Activated B cell treated with CpG ODN at 0.5 μM for 24 hours (primary cell): ENCODE data around the gene NMNAT3. TPM values are rescaled to one million over a fixed set of nuclear protein-coding genes. Genes with fewer than 3 reads are reported as not detected.

Experiments used
- ATAC-seq: fragments of 200-7000 bp; cut with Tn5 transposase; one replicate; pipeline ENCODE4 v1.10.0; 2021; ENCODE audit warnings: low read depth, mild to moderate bottlenecking, moderate library complexity
- CTCF ChIA-PET: fragments of 350-600 bp; sonication (Branson Sonifier 250); formaldehyde crosslinking; loops from one replicate; lab custom pipeline; 2021; ENCODE audit warnings: antibody characterized with exemption; lab: Charles Lee
- POLR2A ChIA-PET: fragments of 350-600 bp; sonication (Branson Sonifier 250); formaldehyde crosslinking; loops from one replicate; lab custom pipeline; 2021; ENCODE audit warnings: antibody characterized with exemption; lab: Charles Lee
- DNase-seq: peaks from one replicate; pipeline ENCODE4 v3.0.0; 2022
- H3K27ac Mint-ChIP-seq: one replicate; pipeline ENCODE4 v1.8.0; 2020; ENCODE audit warnings: mixed read lengths
- H3K27me3 Mint-ChIP-seq: one replicate; pipeline ENCODE4 v1.8.0; 2021; ENCODE audit warnings: mixed read lengths
- H3K36me3 Mint-ChIP-seq: one replicate; pipeline ENCODE4 v1.8.0; 2021; ENCODE audit warnings: low read depth, mixed read lengths
- H3K4me1 Mint-ChIP-seq: one replicate; pipeline ENCODE4 v1.8.0; 2021; ENCODE audit warnings: mixed read lengths
- H3K4me3 Mint-ChIP-seq: one replicate; pipeline ENCODE4 v1.8.0; 2020; ENCODE audit warnings: mild to moderate bottlenecking, mixed read lengths
- H3K9me3 Mint-ChIP-seq: one replicate; pipeline ENCODE4 v1.8.0; 2020; ENCODE audit warnings: mixed read lengths
- intact Hi-C: fragments of 100-400 bp; cut with micrococcal nuclease; formaldehyde crosslinking; loops from one replicate; pipeline ENCODE4 v1.15.1; 2024
- total RNA-seq: library from RNA; stranded (reverse); gene quantifications from 2 replicates; pipeline ENCODE4 v1.2.3, GENCODE V29; 2022
- TF ChIP-seq, protein P1 (sequence below): fragments of 200-600 bp; IDR thresholded peaks from one replicate; pipeline ENCODE4 v1.8.0; 2022; ENCODE audit warnings: antibody characterized with exemption, mild to moderate bottlenecking

The NMNAT3 gene
- total RNA-seq, 1 donor from 2014 or later, result 1.1 TPM

DNA sequence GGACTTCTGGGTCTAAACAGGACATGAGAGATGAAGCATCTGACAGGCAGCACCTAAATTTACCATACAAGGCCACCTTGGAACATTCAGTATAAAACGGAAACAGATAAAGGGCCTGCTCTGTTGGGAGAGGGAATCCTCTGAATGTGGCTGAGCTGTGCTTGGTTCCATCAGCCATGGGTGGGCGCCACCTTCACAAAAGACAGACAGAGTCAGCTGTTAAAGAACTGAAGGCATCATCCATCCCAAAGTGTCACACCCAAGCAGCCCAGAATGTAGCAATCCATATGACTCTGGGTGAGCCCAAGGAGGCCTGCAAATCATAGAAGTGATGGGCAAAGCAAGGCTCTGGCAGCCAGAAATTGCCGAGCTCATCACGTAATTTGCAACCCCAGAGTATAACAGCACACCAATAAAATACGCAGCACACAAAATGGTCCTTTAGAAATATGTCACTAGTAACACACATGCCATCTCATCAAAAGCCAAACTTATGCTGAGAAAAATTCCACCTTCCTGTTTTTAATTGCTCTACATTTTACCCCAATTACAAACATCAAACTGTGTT, 113.4 kb downstream of the NMNAT3 start:
- H3K9me3 Mint-ChIP-seq, result no peaks in the 10 kb centered on the region
- CTCF ChIA-PET, result interaction anchor here (0.6 kb wide), 1 partner anchor 1030 kb away, joined by 3 read pairs; no protein-coding TSS in a partner anchor
- H3K27ac Mint-ChIP-seq, result no peak overlapping the region
- POLR2A ChIA-PET, result no interaction called here
- no peaks in the 10 kb centered on the region for H3K36me3 Mint-ChIP-seq
- H3K27me3 Mint-ChIP-seq, result no peaks in the 10 kb centered on the region
- H3K4me1 Mint-ChIP-seq, result no peaks in the 10 kb centered on the region
- DNase-seq, result no peak
- TF ChIP-seq, protein P1, sequence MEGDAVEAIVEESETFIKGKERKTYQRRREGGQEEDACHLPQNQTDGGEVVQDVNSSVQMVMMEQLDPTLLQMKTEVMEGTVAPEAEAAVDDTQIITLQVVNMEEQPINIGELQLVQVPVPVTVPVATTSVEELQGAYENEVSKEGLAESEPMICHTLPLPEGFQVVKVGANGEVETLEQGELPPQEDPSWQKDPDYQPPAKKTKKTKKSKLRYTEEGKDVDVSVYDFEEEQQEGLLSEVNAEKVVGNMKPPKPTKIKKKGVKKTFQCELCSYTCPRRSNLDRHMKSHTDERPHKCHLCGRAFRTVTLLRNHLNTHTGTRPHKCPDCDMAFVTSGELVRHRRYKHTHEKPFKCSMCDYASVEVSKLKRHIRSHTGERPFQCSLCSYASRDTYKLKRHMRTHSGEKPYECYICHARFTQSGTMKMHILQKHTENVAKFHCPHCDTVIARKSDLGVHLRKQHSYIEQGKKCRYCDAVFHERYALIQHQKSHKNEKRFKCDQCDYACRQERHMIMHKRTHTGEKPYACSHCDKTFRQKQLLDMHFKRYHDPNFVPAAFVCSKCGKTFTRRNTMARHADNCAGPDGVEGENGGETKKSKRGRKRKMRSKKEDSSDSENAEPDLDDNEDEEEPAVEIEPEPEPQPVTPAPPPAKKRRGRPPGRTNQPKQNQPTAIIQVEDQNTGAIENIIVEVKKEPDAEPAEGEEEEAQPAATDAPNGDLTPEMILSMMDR, result no peak
- intact Hi-C loops, result no loop called here
- no peak overlapping the region for H3K4me3 Mint-ChIP-seq
- ATAC-seq, result no peak

- ATAC-seq, result no peak
- Mint-ChIP-seq H3K9me3 (no peaks in the 10 kb centered on the region), H3K4me1 (no peaks in the 10 kb centered on the region), H3K36me3 (no peaks in the 10 kb centered on the region), H3K27ac (no peak overlapping the region), H3K27me3 (no peaks in the 10 kb centered on the region), H3K4me3 (no peak overlapping the region)
- POLR2A ChIA-PET, result no interaction called here
- TF ChIP-seq, protein P1, result no peak
- CTCF ChIA-PET, result no interaction called here
- intact Hi-C loops, result no loop called here
- no peak for DNase-seq
Observed at GRCh38 chr3:139561959-139562676, 115.7 kb downstream of the NMNAT3 start.

GRCh38 chr3:139561255-139561817, 116.4 kb downstream of the NMNAT3 start:
- ChIA-PET CTCF (no interaction called here), POLR2A (no interaction called here)
- Mint-ChIP-seq H3K4me1 (no peaks in the 10 kb centered on the region), H3K4me3 (no peak overlapping the region), H3K27ac (no peak overlapping the region), H3K27me3 (no peaks in the 10 kb centered on the region), H3K36me3 (no peaks in the 10 kb centered on the region), H3K9me3 (no peaks in the 10 kb centered on the region)
- TF ChIP-seq, protein P1, result no peak
- ATAC-seq, result no peak
- intact Hi-C loops, result no loop called here
- no peak for DNase-seq

DNA sequence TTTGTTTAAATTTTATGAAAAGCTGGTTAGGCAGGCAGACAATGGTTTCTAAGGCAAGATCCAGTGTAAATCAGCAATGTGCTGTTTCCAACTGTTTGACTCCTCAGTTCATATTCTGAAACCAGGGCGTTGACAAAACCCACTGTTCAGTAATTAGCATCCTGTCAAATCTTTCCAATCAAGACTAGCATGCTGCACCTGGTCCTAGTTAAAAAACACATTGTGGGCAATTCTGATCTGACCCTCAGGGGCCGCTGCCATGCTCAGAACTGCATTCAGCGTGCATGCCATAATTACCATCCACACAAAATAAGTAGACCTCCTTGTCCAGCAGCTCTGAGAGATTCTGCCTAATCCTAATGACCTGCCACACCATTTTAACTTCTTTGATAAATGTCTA, 117.4 kb downstream of the NMNAT3 start:
- no peaks in the 10 kb centered on the region for H3K9me3 Mint-ChIP-seq
- intact Hi-C loops, result no loop called here
- CTCF ChIA-PET, result no interaction called here
- DNase-seq (no peak), ATAC-seq (no peak)
- H3K27ac Mint-ChIP-seq, result no peak overlapping the region
- TF ChIP-seq, protein P1, result no peak
- no peaks in the 10 kb centered on the region for H3K27me3 Mint-ChIP-seq
- H3K4me3 Mint-ChIP-seq, result no peak overlapping the region
- no peaks in the 10 kb centered on the region for H3K4me1 Mint-ChIP-seq
- POLR2A ChIA-PET, result no interaction called here
- H3K36me3 Mint-ChIP-seq, result no peaks in the 10 kb centered on the region

GRCh38 chr3:139559541-139559940, 118.2 kb downstream of the NMNAT3 start:
- Mint-ChIP-seq H3K27me3 (peaks cover 1% of the 10 kb centered on the region), H3K27ac (no peak overlapping the region), H3K36me3 (no peaks in the 10 kb centered on the region), H3K4me3 (no peak overlapping the region), H3K9me3 (no peaks in the 10 kb centered on the region), H3K4me1 (no peaks in the 10 kb centered on the region)
- intact Hi-C loops, result no loop called here
- POLR2A ChIA-PET, result interaction anchor here (0.6 kb wide), 1 partner anchor 116 kb away, joined by 4 read pairs; no protein-coding TSS in a partner anchor
- TF ChIP-seq, protein P1, result no peak
- ATAC-seq, result no peak
- no peak for DNase-seq
- CTCF ChIA-PET, result no interaction called here
